Glutamatergic neuron (in vitro differentiated cells): ENCODE measurements around the gene HOXB5. TPM values are rescaled to one million over a fixed set of nuclear protein-coding genes. Genes with fewer than 3 reads are reported as not detected.

Experiments used
- DNase-seq: peaks from one replicate; pipeline ENCODE4 v3.0.0; 2022
- H3K27ac Mint-ChIP-seq: one replicate; pipeline ENCODE4 v1.8.0; 2020; ENCODE audit warnings: mild to moderate bottlenecking, mixed read lengths, inconsistent platforms; ENCODE audit not compliant: unreplicated experiment
- H3K27me3 Mint-ChIP-seq: one replicate; pipeline ENCODE4 v1.8.0; 2020; ENCODE audit warnings: mild to moderate bottlenecking, moderate library complexity, mixed read lengths, inconsistent platforms; ENCODE audit not compliant: unreplicated experiment
- H3K36me3 Mint-ChIP-seq: one replicate; pipeline ENCODE4 v1.8.0; 2020; ENCODE audit warnings: mild to moderate bottlenecking, mixed read lengths, inconsistent platforms; ENCODE audit not compliant: unreplicated experiment
- H3K4me1 Mint-ChIP-seq: one replicate; pipeline ENCODE4 v1.8.0; 2020; ENCODE audit warnings: mild to moderate bottlenecking, low read depth, mixed read lengths, inconsistent platforms; ENCODE audit not compliant: unreplicated experiment
- H3K4me3 Mint-ChIP-seq: one replicate; pipeline ENCODE4 v1.8.0; 2020; ENCODE audit warnings: mild to moderate bottlenecking, mixed read lengths, inconsistent platforms; ENCODE audit not compliant: unreplicated experiment
- H3K9me3 Mint-ChIP-seq: one replicate; pipeline ENCODE4 v1.8.0; 2020; ENCODE audit warnings: mild to moderate bottlenecking, moderate library complexity, mixed read lengths, inconsistent platforms; ENCODE audit not compliant: unreplicated experiment
- CTCF ChIP-seq: fragments of 200-600 bp; sonication (generic); IDR thresholded peaks from one replicate; pipeline ENCODE4 v1.5.0; 2021; ENCODE audit not compliant: partially characterized antibody, unreplicated experiment
- total RNA-seq: library from RNA; stranded (reverse); fragmentation: NEBNext Ultra II Directional; extraction: Animal tissue kit (Norgen Biotek cat#: 25700); gene quantifications from one replicate; pipeline ENCODE4 v1.2.1, GENCODE V29; 2021; ENCODE audit not compliant: unreplicated experiment

The HOXB5 gene
- total RNA-seq, 1 donor from 2014 or later = not detected

GRCh38 chr17:48595278-48595999, 1.9 kb upstream of the HOXB5 start:
- no peaks in the 10 kb centered on the region for H3K36me3 Mint-ChIP-seq
- H3K27me3 Mint-ChIP-seq = peaks cover 54% of the 10 kb centered on the region
- TF ChIP-seq CTCF = no peak
- H3K9me3 Mint-ChIP-seq = peaks cover 3% of the 10 kb centered on the region
- no peak for DNase-seq
- H3K4me3 Mint-ChIP-seq = no peak overlapping the region
- H3K4me1 Mint-ChIP-seq = peaks cover 2% of the 10 kb centered on the region
- H3K27ac Mint-ChIP-seq = no peak overlapping the region

GRCh38 chr17:48594538-48595277, 1.1 kb upstream of the HOXB5 start:
- Mint-ChIP-seq H3K4me1 (peaks cover 2% of the 10 kb centered on the region), H3K27ac (no peak overlapping the region), H3K27me3 (peaks cover 50% of the 10 kb centered on the region), H3K36me3 (no peaks in the 10 kb centered on the region), H3K9me3 (peaks cover 3% of the 10 kb centered on the region), H3K4me3 (no peak overlapping the region)
- DNase-seq = no peak
- no peak for TF ChIP-seq CTCF

GRCh38 chr17:48593840-48594537, 410 bp upstream of the HOXB5 start:
- peak; percentile 91 for DNase-seq
- Mint-ChIP-seq H3K9me3 (peaks cover 4% of the 10 kb centered on the region), H3K4me3 (no peak overlapping the region), H3K4me1 (peaks cover 2% of the 10 kb centered on the region), H3K36me3 (no peaks in the 10 kb centered on the region), H3K27me3 (peaks cover 48% of the 10 kb centered on the region), H3K27ac (no peak overlapping the region)
- TF ChIP-seq CTCF = peak; percentile 81

- DNase-seq = no peak
- peaks cover 52% of the 10 kb centered on the region for H3K27me3 Mint-ChIP-seq
- peaks cover 2% of the 10 kb centered on the region for H3K4me1 Mint-ChIP-seq
- H3K4me3 Mint-ChIP-seq = no peak overlapping the region
- peaks cover 1% of the 10 kb centered on the region for H3K36me3 Mint-ChIP-seq
- TF ChIP-seq CTCF = no peak
- peaks cover 8% of the 10 kb centered on the region for H3K9me3 Mint-ChIP-seq
- H3K27ac Mint-ChIP-seq = no peak overlapping the region
These were observed 1.0 kb downstream of the HOXB5 start for GRCh38 chr17:48592577-48592976.
